OCI-LY1 (cell line): ENCODE data around the gene PCDH15.

ENCODE experiments used
- H2AFZ ChIP-seq: fragments of 200-600 bp; sonication (generic), shearing (Covaris generic); 2 replicates; pipeline ENCODE4 v1.6.0; 2014; ENCODE audit warnings: antibody characterized with exemption, mild to moderate bottlenecking, low read length
- H3F3A ChIP-seq: fragments of 200-600 bp; sonication (generic), shearing (Covaris generic); 2 replicates; pipeline ENCODE4 v1.6.0; 2014; ENCODE audit warnings: mild to moderate bottlenecking, antibody characterized with exemption, low read length, moderate library complexity; ENCODE audit not compliant: insufficient read depth
- H3K27ac ChIP-seq: fragments of 200-600 bp; sonication (generic); 2 replicates; pipeline ENCODE4 v1.5.1; 2014; ENCODE audit warnings: low read length, mixed run types, mild to moderate bottlenecking, low read depth; ENCODE audit not compliant: poor library complexity, severe bottlenecking
- H3K27me3 ChIP-seq: fragments of 200-600 bp; sonication (generic); 2 replicates; pipeline ENCODE4 v1.6.0; 2014; ENCODE audit warnings: antibody characterized with exemption, mild to moderate bottlenecking, low read length, moderate library complexity; ENCODE audit not compliant: insufficient read depth
- H3K36me3 ChIP-seq: fragments of 200-600 bp; sonication (generic); 2 replicates; pipeline ENCODE4 v1.6.1; 2014; ENCODE audit warnings: mild to moderate bottlenecking, antibody characterized with exemption, low read length, moderate library complexity, mixed read lengths; ENCODE audit not compliant: insufficient read depth
- H3K4me1 ChIP-seq: fragments of 200-600 bp; sonication (generic); 2 replicates; pipeline ENCODE4 v1.5.1; 2014; ENCODE audit warnings: mild to moderate bottlenecking, low read length, moderate library complexity; ENCODE audit not compliant: insufficient read depth, severe bottlenecking
- H3K4me2 ChIP-seq: fragments of 200-600 bp; sonication (generic), shearing (Covaris generic); 2 replicates; pipeline ENCODE4 v1.6.1; 2014; ENCODE audit warnings: low read length
- H3K4me3 ChIP-seq: fragments of 200-600 bp; sonication (generic); 2 replicates; pipeline ENCODE4 v1.5.1; 2014; ENCODE audit warnings: low read length, low read depth, mild to moderate bottlenecking, mixed read lengths; ENCODE audit not compliant: poor library complexity, severe bottlenecking
- H3K79me2 ChIP-seq: fragments of 200-600 bp; shearing (Covaris generic); 2 replicates; pipeline ENCODE4 v1.6.1; 2016; ENCODE audit warnings: mixed run types, low read length, mixed read lengths; ENCODE audit not compliant: insufficient read depth
- H3K9ac ChIP-seq: fragments of 200-600 bp; sonication (generic), shearing (Covaris generic); 2 replicates; pipeline ENCODE4 v1.6.1; 2014; ENCODE audit warnings: mild to moderate bottlenecking, low read length, mixed read lengths
- H3K9me2 ChIP-seq: fragments of 200-600 bp; sonication (generic), shearing (Covaris generic); 2 replicates; pipeline ENCODE4 v1.6.1; 2014; ENCODE audit warnings: low read depth, mild to moderate bottlenecking, low read length, mixed read lengths
- H3K9me3 ChIP-seq: fragments of 200-600 bp; shearing (Covaris generic); 2 replicates; pipeline ENCODE4 v1.6.1; 2014; ENCODE audit warnings: low read length, mixed read lengths
- H4K20me1 ChIP-seq: fragments of 200-600 bp; sonication (generic), shearing (Covaris generic); 2 replicates; pipeline ENCODE4 v1.6.0; 2016; ENCODE audit warnings: mild to moderate bottlenecking, low read length; ENCODE audit not compliant: insufficient read depth
- CTCF ChIP-seq: fragments of 200-600 bp; sonication (generic), shearing (Covaris generic); IDR thresholded peaks from 2 replicates; pipeline ENCODE4 v1.5.1; 2017; ENCODE audit warnings: mild to moderate bottlenecking, antibody characterized with exemption, low read length, moderate library complexity, mixed read lengths
- EZH2 ChIP-seq: fragments of 200-600 bp; sonication (generic), shearing (Covaris generic); IDR thresholded peaks from 2 replicates; pipeline ENCODE4 v1.8.0; 2017; ENCODE audit warnings: borderline replicate concordance, mixed run types, mild to moderate bottlenecking, antibody characterized with exemption, low read length, moderate library complexity, mixed read lengths

Gene PCDH15

GRCh38 chr10:54198051-54198450 is 603.0 kb downstream of the PCDH15 start:
- Histone ChIP-seq H3K9ac (no peak overlapping the region), H3K4me2 (no peak overlapping the region), H3K79me2 (no peaks in the 10 kb centered on the region), H3F3A (no peaks in the 10 kb centered on the region), H3K9me2 (no peaks in the 10 kb centered on the region), H2AFZ (no peak overlapping the region), H3K27ac (no peak overlapping the region), H3K4me3 (no peak overlapping the region), H3K4me1 (no peaks in the 10 kb centered on the region), H3K36me3 (no peaks in the 10 kb centered on the region), H3K27me3 (no peaks in the 10 kb centered on the region), H3K9me3 (no peaks in the 10 kb centered on the region), H4K20me1 (no peaks in the 10 kb centered on the region)
- TF ChIP-seq EZH2: no peak
- TF ChIP-seq CTCF: no peak

- no peak overlapping the region for H3K4me2 ChIP-seq
- no peaks in the 10 kb centered on the region for H3K36me3 ChIP-seq
- no peak overlapping the region for H2AFZ ChIP-seq
- H3K9me2 ChIP-seq: no peaks in the 10 kb centered on the region
- H4K20me1 ChIP-seq: no peaks in the 10 kb centered on the region
- no peak overlapping the region for H3K9ac ChIP-seq
- no peak overlapping the region for H3K4me3 ChIP-seq
- H3F3A ChIP-seq: no peaks in the 10 kb centered on the region
- H3K27ac ChIP-seq: no peak overlapping the region
- no peak for TF ChIP-seq CTCF
- no peak for TF ChIP-seq EZH2
- H3K79me2 ChIP-seq: no peaks in the 10 kb centered on the region
- no peaks in the 10 kb centered on the region for H3K4me1 ChIP-seq
- H3K27me3 ChIP-seq: no peaks in the 10 kb centered on the region
- no peaks in the 10 kb centered on the region for H3K9me3 ChIP-seq
Observed at GRCh38 chr10:54194806-54195205, 606.2 kb downstream of the PCDH15 start.

- H2AFZ ChIP-seq: no peak overlapping the region
- no peak overlapping the region for H3K9ac ChIP-seq
- no peak overlapping the region for H3K4me2 ChIP-seq
- no peaks in the 10 kb centered on the region for H3K79me2 ChIP-seq
- H3K9me2 ChIP-seq: no peaks in the 10 kb centered on the region
- no peaks in the 10 kb centered on the region for H3K9me3 ChIP-seq
- no peaks in the 10 kb centered on the region for H4K20me1 ChIP-seq
- TF ChIP-seq CTCF (no peak), EZH2 (no peak)
- H3K36me3 ChIP-seq: no peaks in the 10 kb centered on the region
- H3K4me3 ChIP-seq: no peak overlapping the region
- H3K27ac ChIP-seq: no peak overlapping the region
- H3F3A ChIP-seq: no peaks in the 10 kb centered on the region
- no peaks in the 10 kb centered on the region for H3K4me1 ChIP-seq
- H3K27me3 ChIP-seq: no peaks in the 10 kb centered on the region
Observed at GRCh38 chr10:54159924-54160323, 641.1 kb downstream of the PCDH15 start.
